Left renal cortex interstitium (tissue), 4 donors: Measurements from ENCODE around the gene PRDM12. TPM values are rescaled to one million over a fixed set of nuclear protein-coding genes. Genes with fewer than 3 reads are reported as not detected.
"Not testable (repeated sequence)": the region's sequence is repeated elsewhere in the genome, so short reads cannot be mapped to it uniquely, and the experiment has no call there.

Source experiments
- DNase-seq, 4 donors: peaks; one replicate each; pipeline ENCODE4 v3.0.0-alpha.2; 2013; ENCODE audit warnings: low read depth in 4 of 4, low spot score in 2 of 4, missing footprints in 1 of 4
- polyA plus RNA-seq, 4 donors: library from polyadenylated mRNA; unstranded; fragments of 120-200 nt; gene quantifications; one replicate each; pipeline ENCODE4 v1.2.1, GENCODE V29; 2013; ENCODE audit not compliant: insufficient read length in 4 of 4

Gene PRDM12
- polyA plus RNA-seq, 4 donors = not detected

- no peak for DNase-seq
Measured at GRCh38 chr9:130663258-130663976, 977 bp upstream of the PRDM12 start.

- DNase-seq = no peak
Measured at GRCh38 chr9:130663977-130664250, 480 bp upstream of the PRDM12 start.

GRCh38 chr9:130665029-130665430 is 636 bp downstream of the PRDM12 start:
- no peak for DNase-seq

GRCh38 chr9:130665431-130666392 is 1.3 kb downstream of the PRDM12 start:
- DNase-seq = no peak

- no peak for DNase-seq
Measured at GRCh38 chr9:130666393-130667119, 2.2 kb downstream of the PRDM12 start.

- no peak for DNase-seq
Measured at GRCh38 chr9:130667120-130667435, 2.7 kb downstream of the PRDM12 start.

- DNase-seq = no peak
Measured at GRCh38 chr9:130668196-130668595, 3.8 kb downstream of the PRDM12 start.

GRCh38 chr9:130668659-130669058 is 4.3 kb downstream of the PRDM12 start:
- DNase-seq = no peak

GRCh38 chr9:130669965-130670364 is 5.6 kb downstream of the PRDM12 start:
- DNase-seq = no peak

- DNase-seq = no peak
Measured at GRCh38 chr9:130670644-130671043, 6.2 kb downstream of the PRDM12 start.

GRCh38 chr9:130672466-130672865 is 8.1 kb downstream of the PRDM12 start:
- DNase-seq = no peak

GRCh38 chr9:130672933-130673615 is 8.7 kb downstream of the PRDM12 start:
- no peak for DNase-seq

- DNase-seq = no peak
Measured at GRCh38 chr9:130675396-130675795, 11.0 kb downstream of the PRDM12 start.

GRCh38 chr9:130677252-130677651 is 12.9 kb downstream of the PRDM12 start:
- DNase-seq = no peak

GRCh38 chr9:130680836-130681768 is 16.7 kb downstream of the PRDM12 start:
- DNase-seq = no peak

GRCh38 chr9:130681769-130682420 is 17.5 kb downstream of the PRDM12 start:
- no peak for DNase-seq

GRCh38 chr9:130682421-130683121 is 18.2 kb downstream of the PRDM12 start:
- peak in 1 of 4 donors; percentile 56 for DNase-seq

GRCh38 chr9:130685104-130685503 is 20.7 kb downstream of the PRDM12 start:
- no peak for DNase-seq

GRCh38 chr9:130685945-130686344 is 21.6 kb downstream of the PRDM12 start:
- DNase-seq = not testable (repeated sequence)
